ENCODE data around the gene NUFIP1. TPM values are rescaled to one million over a fixed set of nuclear protein-coding genes. Genes with fewer than 3 reads are reported as not detected.

The NUFIP1 gene
- total and polyA plus RNA-seq, 2 experiments from 2014 or later: 7.7 to 23.9 TPM

GRCh38 chr13:44954224-44954623, 35.0 kb downstream of the NUFIP1 start:
- Histone ChIP-seq H3K4me2 (no peak overlapping the region), H3K4me1 (ENCODE audit: insufficient read depth) (no peaks in the 10 kb centered on the region), H3K4me3 (no peak overlapping the region), H3K27ac (ENCODE audit: low read depth) (no peak overlapping the region), H4K20me1 (replicated peaks; ENCODE audit: insufficient read depth) (peaks cover 4% of the 10 kb centered on the region; the same call in 1 of the 2 replicates), H3K79me2 (replicated peaks; ENCODE audit: insufficient read depth) (peaks cover 3% of the 10 kb centered on the region; the same call in 1 of the 2 replicates), H3F3A (replicated peaks; ENCODE audit: low read depth) (no peaks in the 10 kb centered on the region), H2AFZ (no peak overlapping the region), H3K36me3 (ENCODE audit: insufficient read depth) (no peaks in the 10 kb centered on the region), H3K27me3 (ENCODE audit: insufficient read depth) (no peaks in the 10 kb centered on the region), H3K9me2 (ENCODE audit: insufficient read depth) (no peaks in the 10 kb centered on the region)
- DNase-seq (ENCODE audit: low spot score) (no peak), ATAC-seq (no peak)
- Mint-ChIP-seq H3K4me1 (no peaks in the 10 kb centered on the region), H3K4me3 (no peak overlapping the region), H3K9me3 (no peaks in the 10 kb centered on the region), H3K36me3 (ENCODE audit: low read depth) (peaks cover 8% of the 10 kb centered on the region; the same call in 2 of the 3 replicates), H3K27ac (no peak overlapping the region), H3K27me3 (ENCODE audit: insufficient read depth, low read depth, poor library complexity) (peaks cover 4% of the 10 kb centered on the region)
- TF ChIP-seq ETS1 (IDR thresholded peaks at IDR 0.05) (no peak), REST (IDR thresholded peaks at IDR 0.05; ENCODE audit: unreplicated experiment) (no peak), ZNF331 (CRISPR knock-in tag; IDR thresholded peaks at IDR 0.05; ENCODE audit: low read depth) (no peak), CREB1 (CRISPR knock-in tag; IDR thresholded peaks at IDR 0.05; ENCODE audit: low read depth) (no peak), ZNF114 (CRISPR knock-in tag; IDR thresholded peaks at IDR 0.05) (no peak), STAT1 (IDR thresholded peaks at IDR 0.05; ENCODE audit: unreplicated experiment) (no peak), NANOG (IDR thresholded peaks at IDR 0.05; ENCODE audit: borderline replicate concordance) (no peak)

- H3K79me2 ChIP-seq (replicated peaks; ENCODE audit: insufficient read depth): peaks cover 3% of the 10 kb centered on the region; the same call in 1 of the 2 replicates
- H3K4me3 ChIP-seq: no peak overlapping the region
- Mint-ChIP-seq H3K4me1 (no peaks in the 10 kb centered on the region), H3K36me3 (ENCODE audit: low read depth) (peaks cover 7% of the 10 kb centered on the region; the same call in 2 of the 3 replicates), H3K4me3 (no peak overlapping the region), H3K27me3 (ENCODE audit: insufficient read depth, low read depth, poor library complexity) (peaks cover 4% of the 10 kb centered on the region), H3K9me3 (no peaks in the 10 kb centered on the region), H3K27ac (no peak overlapping the region)
- DNase-seq (ENCODE audit: low spot score): no peak
- 0 out of 2 replicates have a peak, but pooled peaks cover under 1% of the 10 kb centered on the region for H4K20me1 ChIP-seq (replicated peaks; ENCODE audit: insufficient read depth)
- H2AFZ ChIP-seq: no peak overlapping the region
- no peaks in the 10 kb centered on the region for H3F3A ChIP-seq (replicated peaks; ENCODE audit: low read depth)
- no peak overlapping the region for H3K4me2 ChIP-seq
- H3K36me3 ChIP-seq (ENCODE audit: insufficient read depth): no peaks in the 10 kb centered on the region
- no peak for ATAC-seq
- H3K27me3 ChIP-seq (ENCODE audit: insufficient read depth): no peaks in the 10 kb centered on the region
- no peaks in the 10 kb centered on the region for H3K9me2 ChIP-seq (ENCODE audit: insufficient read depth)
- no peak overlapping the region for H3K27ac ChIP-seq (ENCODE audit: low read depth)
- H3K4me1 ChIP-seq (ENCODE audit: insufficient read depth): no peaks in the 10 kb centered on the region
- TF ChIP-seq ZNF114 (CRISPR knock-in tag; IDR thresholded peaks at IDR 0.05) (no peak), CREB1 (CRISPR knock-in tag; IDR thresholded peaks at IDR 0.05; ENCODE audit: low read depth) (no peak), REST (IDR thresholded peaks at IDR 0.05; ENCODE audit: unreplicated experiment) (no peak), CTCF (conservative IDR thresholded peaks at IDR 0.05; ENCODE audit: low read depth in 2 of 2) (no peak), STAT1 (IDR thresholded peaks at IDR 0.05; ENCODE audit: unreplicated experiment) (no peak), NANOG (IDR thresholded peaks at IDR 0.05; ENCODE audit: borderline replicate concordance) (no peak)
Observed at GRCh38 chr13:44952671-44953070, 36.6 kb downstream of the NUFIP1 start.
